ENCODE data around the gene ARHGAP35.

- no peak for TF ChIP-seq CTCF (IDR thresholded peaks at IDR 0.05)
- TF ChIP-seq EZH2phosphoT487 (IDR thresholded peaks at IDR 0.05; ENCODE audit: borderline replicate concordance, low read depth), result no peak
- no peak for TF ChIP-seq POLR2AphosphoS5 (IDR thresholded peaks at IDR 0.05; ENCODE audit: low read depth, low read length)
- no peak for TF ChIP-seq RCOR1 (IDR thresholded peaks at IDR 0.05; ENCODE audit: low read length)
- TF ChIP-seq REST (IDR thresholded peaks at IDR 0.05; ENCODE audit: low read depth, low read length), result no peak
Measured at GRCh38 chr19:46885411-46885810, 24.6 kb downstream of the ARHGAP35 start.
